Measurements from ENCODE around the gene OTOG.

OTOG gene

DNA sequence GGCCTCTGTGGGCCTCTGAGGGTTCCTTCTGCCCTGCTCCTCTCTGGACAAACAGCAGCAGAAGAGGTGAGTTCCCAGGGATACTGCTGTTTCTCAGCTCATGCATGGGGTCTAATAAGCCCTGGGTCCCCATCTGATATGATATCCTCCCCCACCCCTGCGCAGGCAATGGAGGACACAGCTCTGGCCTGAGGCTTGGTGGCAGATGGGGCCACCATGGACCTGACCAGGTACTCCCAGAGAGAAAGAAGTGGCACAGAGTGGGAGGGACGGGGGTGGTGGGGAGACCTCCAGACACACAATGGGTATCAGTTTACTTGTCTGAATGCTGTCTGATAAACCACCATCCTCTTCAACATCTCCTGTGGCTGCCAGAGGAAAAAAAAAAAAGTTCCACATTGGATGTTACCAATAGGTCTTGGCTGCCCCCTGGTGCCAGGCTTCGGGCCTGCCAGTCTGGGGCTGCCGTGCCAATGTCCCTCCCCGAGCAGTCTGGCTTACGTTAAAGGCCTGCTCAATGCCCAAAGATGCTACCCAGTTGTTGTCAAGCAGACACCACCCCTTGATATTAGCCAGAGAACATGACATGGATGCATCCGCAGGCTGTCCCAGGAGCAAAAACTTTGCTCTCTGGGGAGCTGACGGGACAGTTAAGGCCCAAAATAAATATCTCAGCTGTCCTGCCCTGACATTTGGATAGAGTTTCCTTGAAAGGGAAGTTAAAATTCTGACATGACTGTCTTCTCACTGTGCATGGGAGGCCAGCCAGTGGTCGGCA, 42.5 kb upstream of the OTOG start:
- peak; percentile 86 for DNase-seq
- Mint-ChIP-seq H3K36me3 (ENCODE audit: low read depth) (no peaks in the 10 kb centered on the region), H3K27me3 (ENCODE audit: low read depth, poor library complexity) (peaks cover 22% of the 10 kb centered on the region), H3K4me1 (peaks cover 8% of the 10 kb centered on the region), H3K4me3 (no peak overlapping the region), H3K9me3 (no peaks in the 10 kb centered on the region), H3K27ac (no peak overlapping the region)
- TF ChIP-seq, protein P1, sequence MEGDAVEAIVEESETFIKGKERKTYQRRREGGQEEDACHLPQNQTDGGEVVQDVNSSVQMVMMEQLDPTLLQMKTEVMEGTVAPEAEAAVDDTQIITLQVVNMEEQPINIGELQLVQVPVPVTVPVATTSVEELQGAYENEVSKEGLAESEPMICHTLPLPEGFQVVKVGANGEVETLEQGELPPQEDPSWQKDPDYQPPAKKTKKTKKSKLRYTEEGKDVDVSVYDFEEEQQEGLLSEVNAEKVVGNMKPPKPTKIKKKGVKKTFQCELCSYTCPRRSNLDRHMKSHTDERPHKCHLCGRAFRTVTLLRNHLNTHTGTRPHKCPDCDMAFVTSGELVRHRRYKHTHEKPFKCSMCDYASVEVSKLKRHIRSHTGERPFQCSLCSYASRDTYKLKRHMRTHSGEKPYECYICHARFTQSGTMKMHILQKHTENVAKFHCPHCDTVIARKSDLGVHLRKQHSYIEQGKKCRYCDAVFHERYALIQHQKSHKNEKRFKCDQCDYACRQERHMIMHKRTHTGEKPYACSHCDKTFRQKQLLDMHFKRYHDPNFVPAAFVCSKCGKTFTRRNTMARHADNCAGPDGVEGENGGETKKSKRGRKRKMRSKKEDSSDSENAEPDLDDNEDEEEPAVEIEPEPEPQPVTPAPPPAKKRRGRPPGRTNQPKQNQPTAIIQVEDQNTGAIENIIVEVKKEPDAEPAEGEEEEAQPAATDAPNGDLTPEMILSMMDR (IDR thresholded peaks at IDR 0.05): peak; percentile 92

DNA sequence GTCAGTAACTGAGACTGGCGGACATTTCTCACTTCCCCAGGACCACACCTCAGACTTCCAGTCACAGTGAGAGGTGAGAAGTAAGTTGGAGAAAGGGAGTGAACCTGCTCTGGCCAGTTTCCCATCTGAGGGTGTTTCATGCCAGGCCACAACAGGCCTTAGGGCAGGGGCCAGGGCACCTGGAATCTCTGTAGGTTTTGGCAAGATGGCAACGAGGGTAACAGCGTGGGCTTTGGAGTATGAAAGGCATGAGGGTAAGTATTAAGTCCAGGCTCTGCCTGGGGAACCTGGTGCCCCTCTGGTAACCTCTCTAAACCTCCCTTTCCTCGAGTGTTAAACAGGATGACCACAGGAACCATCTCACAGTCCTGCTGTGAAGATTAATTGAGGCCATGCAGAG, 41.9 kb upstream of the OTOG start:
- Mint-ChIP-seq H3K27me3 (ENCODE audit: low read depth, poor library complexity) (peaks cover 19% of the 10 kb centered on the region), H3K9me3 (no peaks in the 10 kb centered on the region), H3K36me3 (ENCODE audit: low read depth) (no peaks in the 10 kb centered on the region), H3K4me3 (no peak overlapping the region), H3K27ac (no peak overlapping the region), H3K4me1 (peaks cover 8% of the 10 kb centered on the region)
- no peak for DNase-seq
- TF ChIP-seq, protein P1 (IDR thresholded peaks at IDR 0.05): no peak

DNA sequence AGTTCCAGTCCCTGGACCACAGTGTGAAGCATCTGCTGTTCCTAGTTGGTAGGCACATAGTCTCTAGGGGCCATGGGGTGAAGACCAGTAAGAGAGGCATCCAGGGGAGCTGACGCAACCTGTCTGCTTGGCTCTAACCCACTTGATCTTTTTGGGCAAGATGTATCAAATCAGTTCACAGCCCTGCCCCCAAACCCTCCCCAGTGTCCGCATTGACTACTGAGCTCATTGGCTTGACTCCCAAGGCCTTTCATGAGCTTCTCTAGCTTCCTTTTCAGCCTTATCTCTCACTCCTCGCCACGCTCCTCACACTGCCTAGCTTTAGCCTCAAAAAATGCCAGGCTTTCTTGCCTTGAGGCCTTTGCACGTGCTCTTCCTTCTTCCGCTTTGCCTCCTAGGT, 40.7 kb upstream of the OTOG start:
- no peak overlapping the region for H3K27ac Mint-ChIP-seq
- H3K27me3 Mint-ChIP-seq (ENCODE audit: low read depth, poor library complexity): peaks cover 14% of the 10 kb centered on the region
- H3K36me3 Mint-ChIP-seq (ENCODE audit: low read depth): no peaks in the 10 kb centered on the region
- H3K4me1 Mint-ChIP-seq: peaks cover 8% of the 10 kb centered on the region
- no peak for DNase-seq
- H3K4me3 Mint-ChIP-seq: no peak overlapping the region
- H3K9me3 Mint-ChIP-seq: no peaks in the 10 kb centered on the region
- TF ChIP-seq, protein P1 (IDR thresholded peaks at IDR 0.05): no peak

DNA sequence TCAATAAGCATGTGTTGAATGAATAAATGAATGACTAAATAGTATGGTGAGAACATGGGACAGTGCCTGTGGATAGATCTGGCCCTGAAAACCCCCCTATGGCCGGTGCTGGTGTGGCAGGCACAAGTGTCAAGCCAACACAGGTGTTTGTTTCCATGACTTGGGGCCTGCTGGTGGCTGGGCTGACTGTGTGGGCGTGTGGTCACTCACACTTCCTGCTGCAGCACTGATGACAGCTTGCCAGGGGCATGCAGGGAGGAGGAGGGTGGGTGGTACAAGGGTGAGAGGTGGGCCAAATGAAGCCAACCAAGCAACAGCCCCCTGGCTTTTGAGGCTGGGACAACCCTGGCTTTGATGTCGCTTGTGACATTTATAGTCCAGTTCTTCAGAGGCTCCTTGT, 40.1 kb upstream of the OTOG start:
- Mint-ChIP-seq H3K27me3 (ENCODE audit: low read depth, poor library complexity) (peaks cover 14% of the 10 kb centered on the region), H3K36me3 (ENCODE audit: low read depth) (no peaks in the 10 kb centered on the region), H3K4me1 (peaks cover 8% of the 10 kb centered on the region), H3K4me3 (no peak overlapping the region), H3K9me3 (no peaks in the 10 kb centered on the region), H3K27ac (no peak overlapping the region)
- TF ChIP-seq, protein P1 (IDR thresholded peaks at IDR 0.05): no peak
- DNase-seq: no peak

DNA sequence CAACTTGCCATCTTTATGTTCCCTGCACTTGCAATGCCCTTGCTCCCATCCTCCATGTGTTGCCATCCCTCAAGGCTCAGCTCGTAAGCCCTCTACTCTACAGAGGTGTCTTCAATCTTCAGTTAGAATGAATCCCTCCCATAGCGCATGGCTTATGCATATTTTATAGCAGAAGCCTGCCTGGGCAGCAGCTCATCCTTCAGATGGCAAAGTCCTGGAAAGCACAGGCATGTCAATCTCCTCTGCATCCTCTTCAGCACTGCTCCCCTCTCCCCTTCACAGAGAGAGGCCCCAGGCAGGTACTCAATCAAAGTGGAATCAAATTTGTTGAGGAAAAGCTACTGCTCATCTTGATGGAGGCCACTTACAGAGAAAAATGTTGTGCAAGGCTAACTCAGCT, 39.3 kb upstream of the OTOG start:
- no peaks in the 10 kb centered on the region for H3K9me3 Mint-ChIP-seq
- peaks cover 8% of the 10 kb centered on the region for H3K4me1 Mint-ChIP-seq
- no peak overlapping the region for H3K27ac Mint-ChIP-seq
- H3K27me3 Mint-ChIP-seq (ENCODE audit: low read depth, poor library complexity): peaks cover 15% of the 10 kb centered on the region
- H3K4me3 Mint-ChIP-seq: no peak overlapping the region
- no peak for DNase-seq
- no peaks in the 10 kb centered on the region for H3K36me3 Mint-ChIP-seq (ENCODE audit: low read depth)
- TF ChIP-seq, protein P1 (IDR thresholded peaks at IDR 0.05): no peak

DNA sequence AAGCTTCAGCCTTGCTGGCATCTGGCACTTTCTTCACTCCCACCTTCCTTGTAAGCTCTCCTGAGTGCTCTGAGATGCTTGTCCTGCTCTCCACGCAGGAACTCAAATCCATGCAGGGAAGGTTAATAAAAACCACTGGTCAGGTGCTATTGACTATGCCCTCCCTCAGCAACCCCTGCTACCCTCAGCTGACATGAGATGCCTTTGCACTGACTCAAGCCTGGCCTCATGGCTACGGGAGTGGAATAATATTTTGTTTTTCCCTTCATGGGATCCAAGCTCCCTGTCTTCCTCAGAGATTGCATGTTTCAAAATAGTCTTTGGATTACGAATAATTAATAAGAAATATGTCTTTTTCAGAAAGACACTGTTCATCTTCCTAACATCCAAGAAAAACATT, 38.8 kb upstream of the OTOG start:
- peaks cover 15% of the 10 kb centered on the region for H3K27me3 Mint-ChIP-seq (ENCODE audit: low read depth, poor library complexity)

More for the DNA sequence above, 38.8 kb upstream of the OTOG start:
- TF ChIP-seq, protein P1 (IDR thresholded peaks at IDR 0.05): no peak
- H3K36me3 Mint-ChIP-seq (ENCODE audit: low read depth): no peaks in the 10 kb centered on the region
- H3K27ac Mint-ChIP-seq: no peak overlapping the region
- DNase-seq: no peak
- no peaks in the 10 kb centered on the region for H3K9me3 Mint-ChIP-seq
- peaks cover 8% of the 10 kb centered on the region for H3K4me1 Mint-ChIP-seq
- no peak overlapping the region for H3K4me3 Mint-ChIP-seq

All from nephron progenitor cell (in vitro differentiated cells).